DOHH2 (cell line): Measurements from ENCODE around the gene PDK3.

Experiments used
- CTCF ChIP-seq: fragments of 200-600 bp; sonication (generic); IDR thresholded peaks from one replicate; pipeline ENCODE4 v1.5.1; 2014; ENCODE audit warnings: antibody characterized with exemption, mild to moderate bottlenecking, low read depth, low read length; ENCODE audit not compliant: poor library complexity, severe bottlenecking
- EZH2phosphoT487 ChIP-seq: fragments of 200-600 bp; sonication (generic); IDR thresholded peaks from 2 replicates; pipeline ENCODE4 v1.6.1; 2017; ENCODE audit warnings: borderline replicate concordance, mild to moderate bottlenecking, antibody characterized with exemption, low read length, moderate library complexity, mixed read lengths

- TF ChIP-seq CTCF (no peak), EZH2phosphoT487 (no peak)
These were observed 22.5 kb downstream of the PDK3 start for GRCh38 chrX:24487571-24487970.
